Measurements from ENCODE around the gene PLD5.
"Not testable (repeated sequence)": the region's sequence is repeated elsewhere in the genome, so short reads cannot be mapped to it uniquely, and the experiment has no call there.

GRCh38 chr1:242376121-242376520 lies 148.4 kb downstream of the PLD5 start:
- TF ChIP-seq CTCF, POLR2A (IDR thresholded peaks at IDR 0.05): not testable (repeated sequence)
